Activated CD4-positive, alpha-beta T cell treated with anti-CD3 and anti-CD28 coated beads, Interleukin-2, Interleukin-4, amounts not matched to agents 100 ng/mL and 50 ng/mL, durations not matched to agents 16 hours and 8 hours (primary cell): ENCODE data around the gene FAM222A.

Source experiments
- DNase-seq: peaks from one replicate; pipeline ENCODE4 v3.0.0-alpha.2; 2020; ENCODE audit warnings: low spot score

Gene FAM222A

GRCh38 chr12:109738209-109738608 lies 24.6 kb downstream of the FAM222A start:
- DNase-seq, result no peak

- DNase-seq, result no peak
Measured at GRCh38 chr12:109738878-109739665, 25.4 kb downstream of the FAM222A start.

- no peak for DNase-seq
Measured at GRCh38 chr12:109739747-109740693, 26.4 kb downstream of the FAM222A start.

GRCh38 chr12:109740694-109741245 lies 27.1 kb downstream of the FAM222A start:
- DNase-seq, result no peak

GRCh38 chr12:109741286-109741969 lies 27.8 kb downstream of the FAM222A start:
- DNase-seq, result no peak

- no peak for DNase-seq
Measured at GRCh38 chr12:109741970-109742703, 28.5 kb downstream of the FAM222A start.

- DNase-seq, result no peak
Measured at GRCh38 chr12:109743076-109743910, 29.7 kb downstream of the FAM222A start.

- no peak for DNase-seq
Measured at GRCh38 chr12:109744026-109744425, 30.4 kb downstream of the FAM222A start.

- no peak for DNase-seq
Measured at GRCh38 chr12:109744986-109745942, 31.6 kb downstream of the FAM222A start.

- DNase-seq, result no peak
Measured at GRCh38 chr12:109752117-109753053, 38.8 kb downstream of the FAM222A start.

- no peak for DNase-seq
Measured at GRCh38 chr12:109753054-109753401, 39.4 kb downstream of the FAM222A start.

GRCh38 chr12:109753959-109754358 lies 40.3 kb downstream of the FAM222A start:
- no peak for DNase-seq

- no peak for DNase-seq
Measured at GRCh38 chr12:109756457-109756856, 42.8 kb downstream of the FAM222A start.

- DNase-seq, result no peak
Measured at GRCh38 chr12:109757671-109758265, 44.1 kb downstream of the FAM222A start.

GRCh38 chr12:109758426-109759420 lies 45.1 kb downstream of the FAM222A start:
- DNase-seq, result no peak

- DNase-seq, result no peak
Measured at GRCh38 chr12:109759595-109759994, 46.0 kb downstream of the FAM222A start.
